A673 (cell line): ENCODE data around the gene ICAM5. TPM values are rescaled to one million over a fixed set of nuclear protein-coding genes. Genes with fewer than 3 reads are reported as not detected.

ENCODE experiments used
- BruUV-seq: library from RNA; stranded (reverse); fragments of 400-500 nt; replicated peaks from 2 replicates; lab custom pipeline; 2021; lab: Mats Ljungman, UMichigan
- CTCF ChIA-PET: fragments of 300-600 bp; sonication (Branson Sonifier 250); formaldehyde crosslinking; loops from one replicate; lab custom pipeline; 2022; ENCODE audit warnings: antibody characterized with exemption; lab: Charles Lee
- POLR2A ChIA-PET: fragments of 300-600 bp; sonication (Branson Sonifier 250); formaldehyde crosslinking; loops from one replicate; lab custom pipeline; 2022; ENCODE audit warnings: antibody characterized with exemption; ENCODE audit not compliant: low non-redundant PET; lab: Charles Lee
- DNase-seq: peaks from one replicate; pipeline ENCODE4 v3.0.0-alpha.2; 2015; ENCODE audit warnings: low spot score
- H3K27ac ChIP-seq: fragments of 200-600 bp; sonication (generic); 2 replicates; pipeline ENCODE4 v1.5.1; 2016; ENCODE audit warnings: mixed run types, low read depth, mild to moderate bottlenecking, mixed read lengths, antibody characterized with exemption, low read length; ENCODE audit not compliant: poor library complexity, severe bottlenecking
- H3K27me3 ChIP-seq: fragments of 200-600 bp; sonication (generic); replicated peaks from 2 replicates; pipeline ENCODE4 v1.6.1; 2017; ENCODE audit warnings: mixed run types, low read depth, mild to moderate bottlenecking, mixed read lengths, antibody characterized with exemption, low read length; ENCODE audit not compliant: insufficient read depth, poor library complexity
- H3K36me3 ChIP-seq: fragments of 200-600 bp; sonication (generic); 2 replicates; pipeline ENCODE4 v1.6.1; 2016; ENCODE audit warnings: mixed run types, mild to moderate bottlenecking, mixed read lengths, antibody characterized with exemption, low read length; ENCODE audit not compliant: insufficient read depth, poor library complexity, severe bottlenecking
- H3K4me1 ChIP-seq: fragments of 200-600 bp; sonication (generic); 2 replicates; pipeline ENCODE4 v1.6.1; 2017; ENCODE audit warnings: mixed run types, mild to moderate bottlenecking, mixed read lengths, antibody characterized with exemption, low read length; ENCODE audit not compliant: insufficient read depth, poor library complexity, severe bottlenecking
- H3K4me3 ChIP-seq: fragments of 200-600 bp; sonication (generic); 2 replicates; pipeline ENCODE4 v1.5.1; 2016; ENCODE audit warnings: low read depth, mixed run types, mild to moderate bottlenecking, mixed read lengths, low read length; ENCODE audit not compliant: poor library complexity, severe bottlenecking
- H3K9me3 ChIP-seq: fragments of 200-600 bp; sonication (generic); 2 replicates; pipeline ENCODE4 v1.6.1; 2016; ENCODE audit warnings: mixed run types, low read depth, mild to moderate bottlenecking, mixed read lengths, antibody characterized with exemption, low read length; ENCODE audit not compliant: poor library complexity, severe bottlenecking
- EZH2 ChIP-seq: fragments of 200-600 bp; sonication (generic); IDR thresholded peaks from 2 replicates; pipeline ENCODE4 v1.6.1; 2017; ENCODE audit warnings: borderline replicate concordance, low read depth, mild to moderate bottlenecking, mixed read lengths, antibody characterized with exemption, low read length; ENCODE audit not compliant: poor library complexity, severe bottlenecking
- intact Hi-C: fragments of 100-400 bp; cut with micrococcal nuclease; formaldehyde crosslinking; loops from one replicate; pipeline ENCODE4 v1.10.0; 2022; ENCODE audit not compliant: unreplicated experiment
- total RNA-seq: library from RNA; stranded (reverse); gene quantifications from 2 replicates; pipeline ENCODE4 v1.2.3, GENCODE V29; 2021
- TF ChIP-seq, protein P1 (sequence below): fragments of 300-800, 200-600 bp; sonication (generic); conservative IDR thresholded peaks from 2 replicates; pipeline ENCODE4 v1.5.1; 2017; ENCODE audit warnings: low read depth, mild to moderate bottlenecking, antibody characterized with exemption, low read length, moderate library complexity, mixed read lengths

Gene ICAM5
- total RNA-seq, 1 experiment from 2014 or later = 4.6 TPM

DNA sequence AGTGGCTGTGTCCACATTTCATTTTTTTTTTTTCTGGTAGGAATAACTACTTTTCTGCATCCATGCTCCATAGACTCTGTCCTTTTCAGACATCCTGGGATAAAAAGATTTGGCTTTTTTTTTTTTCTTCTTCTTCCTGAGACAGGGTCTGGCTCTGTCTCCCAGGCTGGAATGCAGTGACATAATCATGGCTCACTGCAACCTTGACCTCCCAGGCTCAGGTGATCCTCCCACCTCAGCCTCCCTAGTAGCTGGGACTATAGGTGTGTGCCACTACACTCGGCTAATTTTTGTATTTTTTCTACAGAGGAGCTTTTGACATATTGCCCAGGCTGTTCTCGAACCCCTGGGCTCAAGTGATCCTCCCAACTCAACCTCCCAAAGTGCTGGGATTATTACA is 53.7 kb downstream of the ICAM5 start:
- Histone ChIP-seq H3K36me3 (no peaks in the 10 kb centered on the region), H3K9me3 (no peaks in the 10 kb centered on the region), H3K27me3 (no peaks in the 10 kb centered on the region), H3K4me3 (no peak overlapping the region), H3K4me1 (no peaks in the 10 kb centered on the region), H3K27ac (no peak overlapping the region)
- CTCF ChIA-PET = interaction anchor here (0.6 kb wide), 1 partner anchor 430 kb away, joined by 3 read pairs; no protein-coding TSS in a partner anchor
- POLR2A ChIA-PET = no interaction called here
- TF ChIP-seq, protein P1, sequence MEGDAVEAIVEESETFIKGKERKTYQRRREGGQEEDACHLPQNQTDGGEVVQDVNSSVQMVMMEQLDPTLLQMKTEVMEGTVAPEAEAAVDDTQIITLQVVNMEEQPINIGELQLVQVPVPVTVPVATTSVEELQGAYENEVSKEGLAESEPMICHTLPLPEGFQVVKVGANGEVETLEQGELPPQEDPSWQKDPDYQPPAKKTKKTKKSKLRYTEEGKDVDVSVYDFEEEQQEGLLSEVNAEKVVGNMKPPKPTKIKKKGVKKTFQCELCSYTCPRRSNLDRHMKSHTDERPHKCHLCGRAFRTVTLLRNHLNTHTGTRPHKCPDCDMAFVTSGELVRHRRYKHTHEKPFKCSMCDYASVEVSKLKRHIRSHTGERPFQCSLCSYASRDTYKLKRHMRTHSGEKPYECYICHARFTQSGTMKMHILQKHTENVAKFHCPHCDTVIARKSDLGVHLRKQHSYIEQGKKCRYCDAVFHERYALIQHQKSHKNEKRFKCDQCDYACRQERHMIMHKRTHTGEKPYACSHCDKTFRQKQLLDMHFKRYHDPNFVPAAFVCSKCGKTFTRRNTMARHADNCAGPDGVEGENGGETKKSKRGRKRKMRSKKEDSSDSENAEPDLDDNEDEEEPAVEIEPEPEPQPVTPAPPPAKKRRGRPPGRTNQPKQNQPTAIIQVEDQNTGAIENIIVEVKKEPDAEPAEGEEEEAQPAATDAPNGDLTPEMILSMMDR = no peak
- no peak for TF ChIP-seq EZH2
- DNase-seq = no peak
- BruUV-seq = no TSS peak
- intact Hi-C loops = no loop called here

DNA sequence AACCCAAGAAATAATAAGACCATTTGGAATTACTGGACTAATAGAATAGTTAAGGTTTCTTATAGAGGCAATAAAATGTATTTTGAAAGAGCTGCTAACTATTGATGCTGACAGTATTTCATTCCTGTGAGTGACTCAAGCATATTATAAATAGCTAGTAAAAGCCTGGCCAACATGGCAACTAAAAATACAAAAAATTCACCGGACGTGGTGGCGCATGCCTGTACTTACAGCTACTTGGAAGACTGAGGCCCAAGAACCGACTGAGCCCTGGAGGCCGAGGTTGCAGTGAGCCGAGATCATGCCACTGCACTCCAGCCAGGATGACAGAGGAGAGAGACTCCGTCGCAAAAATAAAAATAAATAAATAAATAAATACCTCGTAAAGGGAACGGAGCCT is 55.0 kb downstream of the ICAM5 start:
- H3K4me3 ChIP-seq = no peak overlapping the region
- no peak overlapping the region for H3K27ac ChIP-seq
- H3K4me1 ChIP-seq = no peaks in the 10 kb centered on the region
- H3K9me3 ChIP-seq = no peaks in the 10 kb centered on the region
- no peaks in the 10 kb centered on the region for H3K36me3 ChIP-seq
- no peaks in the 10 kb centered on the region for H3K27me3 ChIP-seq
- no TSS peak for BruUV-seq
- ChIA-PET CTCF (no interaction called here), POLR2A (interaction anchor here (0.6 kb wide), 1 partner anchor 14 kb away, joined by 14 read pairs; no protein-coding TSS in a partner anchor)
- DNase-seq = no peak
- no peak for TF ChIP-seq EZH2
- TF ChIP-seq, protein P1 = no peak
- intact Hi-C loops = no loop called here

Other genes with a start within 250 kb of the ICAM5 start
- gene SHFL, start 203.6 kb upstream of the ICAM5 start, total RNA-seq = 15.2 and 17.3 TPM in 2 replicates
- gene ANGPTL6, start 187.3 kb upstream of the ICAM5 start, total RNA-seq = not detected in 2 replicates
- gene PPAN, start 183.6 kb upstream of the ICAM5 start, total RNA-seq = 116 and 132 TPM in 2 replicates
- 32.2 and 39.4 TPM in 2 replicates for gene P2RY11, start 178.3 kb upstream of the ICAM5 start, total RNA-seq
- gene EIF3G, start 170.1 kb upstream of the ICAM5 start, total RNA-seq = 260 and 266 TPM in 2 replicates
- gene DNMT1, start 95.0 kb upstream of the ICAM5 start, total RNA-seq = 371 and 383 TPM in 2 replicates
- 8.4 and 10.0 TPM in 2 replicates for gene S1PR2, start 58.6 kb upstream of the ICAM5 start, total RNA-seq
- 107 and 112 TPM in 2 replicates for gene MRPL4, start 37.7 kb upstream of the ICAM5 start, total RNA-seq
- gene ICAM1, start 18.8 kb upstream of the ICAM5 start, total RNA-seq = 1.7 and 2.2 TPM in 2 replicates
- 0.58 and 1.5 TPM in 2 replicates for gene ICAM4, start 3.0 kb upstream of the ICAM5 start, total RNA-seq
- gene ZGLP1, start 19.9 kb downstream of the ICAM5 start, total RNA-seq = 7.2 TPM in 2 replicates
- gene FDX2, start 26.1 kb downstream of the ICAM5 start, total RNA-seq = 26.7 and 29.9 TPM in 2 replicates
- 84.6 and 87.7 TPM in 2 replicates for gene RAVER1, start 43.6 kb downstream of the ICAM5 start, total RNA-seq
- gene ICAM3, start 49.7 kb downstream of the ICAM5 start, total RNA-seq = 2.6 and 3.2 TPM in 2 replicates
- gene TYK2, start 90.6 kb downstream of the ICAM5 start, total RNA-seq = 118 and 121 TPM in 2 replicates
- 272 and 288 TPM in 2 replicates for gene CDC37, start 113.6 kb downstream of the ICAM5 start, total RNA-seq
- 32.5 and 40.1 TPM in 2 replicates for gene PDE4A, start 130.6 kb downstream of the ICAM5 start, total RNA-seq
- gene KEAP1, start 213.4 kb downstream of the ICAM5 start, total RNA-seq = 112 TPM in 2 replicates
- 0.41 and 1.1 TPM in 2 replicates for gene S1PR5, start 227.5 kb downstream of the ICAM5 start, total RNA-seq